Stimulated activated CD4-positive, alpha-beta T cell treated with anti-CD3 and anti-CD28 coated beads, TNF-alpha, amount 100 ng/mL, for 4 hours (primary cell): ENCODE results near the gene KRTAP10-12.

Experiments used
- DNase-seq, 3 experiments: peaks; one replicate each; pipeline ENCODE4 v3.0.0-alpha.2; 2020; ENCODE audit warnings: low read depth in 3 of 3

Gene KRTAP10-12

GRCh38 chr21:44712203-44713028, 15.4 kb downstream of the KRTAP10-12 start:
- DNase-seq = no peak

GRCh38 chr21:44713130-44713529, 16.2 kb downstream of the KRTAP10-12 start:
- DNase-seq = no peak

- DNase-seq = no peak
These were observed 16.9 kb downstream of the KRTAP10-12 start for GRCh38 chr21:44713846-44714245.

GRCh38 chr21:44714905-44715304, 17.9 kb downstream of the KRTAP10-12 start:
- DNase-seq = no peak

- no peak for DNase-seq
These were observed 20.0 kb downstream of the KRTAP10-12 start for GRCh38 chr21:44716984-44717383.

GRCh38 chr21:44718093-44718492, 21.1 kb downstream of the KRTAP10-12 start:
- no peak for DNase-seq

- DNase-seq = no peak
These were observed 21.6 kb downstream of the KRTAP10-12 start for GRCh38 chr21:44718571-44718970.

GRCh38 chr21:44720170-44720569, 23.2 kb downstream of the KRTAP10-12 start:
- no peak for DNase-seq

- no peak for DNase-seq
These were observed 25.8 kb downstream of the KRTAP10-12 start for GRCh38 chr21:44722731-44723130.

GRCh38 chr21:44723177-44724131, 26.5 kb downstream of the KRTAP10-12 start:
- DNase-seq = no peak

GRCh38 chr21:44724196-44724595, 27.2 kb downstream of the KRTAP10-12 start:
- DNase-seq = no peak

- DNase-seq = no peak
These were observed 28.0 kb downstream of the KRTAP10-12 start for GRCh38 chr21:44724926-44725325.

- DNase-seq = no peak
These were observed 29.9 kb downstream of the KRTAP10-12 start for GRCh38 chr21:44726826-44727225.

- DNase-seq = no peak
These were observed 30.3 kb downstream of the KRTAP10-12 start for GRCh38 chr21:44727321-44727720.

GRCh38 chr21:44727757-44728156, 30.8 kb downstream of the KRTAP10-12 start:
- DNase-seq = no peak

GRCh38 chr21:44728716-44729115, 31.7 kb downstream of the KRTAP10-12 start:
- no peak for DNase-seq

- no peak for DNase-seq
These were observed 32.5 kb downstream of the KRTAP10-12 start for GRCh38 chr21:44729336-44730027.

GRCh38 chr21:44730028-44730395, 33.0 kb downstream of the KRTAP10-12 start:
- DNase-seq = no peak

GRCh38 chr21:44730951-44731579, 34.1 kb downstream of the KRTAP10-12 start:
- no peak for DNase-seq

GRCh38 chr21:44732263-44732662, 35.3 kb downstream of the KRTAP10-12 start:
- DNase-seq = no peak

GRCh38 chr21:44732956-44733355, 36.0 kb downstream of the KRTAP10-12 start:
- no peak for DNase-seq
